CD14-positive monocyte (primary cell): Measurements from ENCODE around the gene SERPING1. TPM values are rescaled to one million over a fixed set of nuclear protein-coding genes. Genes with fewer than 3 reads are reported as not detected.

Experiments used
- DNase-seq, 3 donors: peaks; one replicate each; pipeline ENCODE4 v3.0.0-alpha.2; 2011 to 2022
- H2AFZ ChIP-seq: 2 replicates; pipeline ENCODE4 v1.6.0; 2012; ENCODE audit warnings: mild to moderate bottlenecking, low read depth, low read length, inconsistent platforms; ENCODE audit not compliant: insufficient read depth, poor library complexity, severe bottlenecking
- H3K27ac ChIP-seq, 2 donors: 1 replicate in 1 of 2; 2 replicates in 1 of 2; pipeline ENCODE4 v1.5.1; 2012 to 2013; ENCODE audit warnings: low read length in 2 of 2, control low read depth in 1 of 2, inconsistent platforms in 1 of 2, low read depth in 1 of 2, mild to moderate bottlenecking in 1 of 2
- H3K27me3 ChIP-seq, 2 donors: one replicate each; pipeline versions ENCODE4 v1.6.0 to v1.6.1; 2011 to 2013; ENCODE audit warnings: low read length in 2 of 2; ENCODE audit not compliant: control insufficient read depth in 2 of 2, insufficient read depth in 2 of 2
- H3K36me3 ChIP-seq, 2 donors: replicated peaks in 1 of 2; 1 replicate in 1 of 2; 2 replicates in 1 of 2; pipeline versions ENCODE4 v1.5.1 to v1.6.1; 2012 to 2013; ENCODE audit warnings: low read length in 2 of 2, control low read depth in 1 of 2, inconsistent platforms in 1 of 2, mild to moderate bottlenecking in 1 of 2; ENCODE audit not compliant: insufficient read depth in 2 of 2, control insufficient read depth in 1 of 2
- H3K4me1 ChIP-seq, 2 donors: 1 replicate in 1 of 2; 2 replicates in 1 of 2; pipeline versions ENCODE4 v1.5.1 to v1.6.1; 2012 to 2013; ENCODE audit warnings: low read length in 2 of 2, control low read depth in 1 of 2, inconsistent platforms in 1 of 2, mild to moderate bottlenecking in 1 of 2, moderate library complexity in 1 of 2; ENCODE audit not compliant: insufficient read depth in 2 of 2, control insufficient read depth in 1 of 2
- H3K4me2 ChIP-seq: replicated peaks from 2 replicates; pipeline ENCODE3; 2012; ENCODE audit warnings: low read length, moderate library complexity, mild to moderate bottlenecking; ENCODE audit not compliant: poor library complexity, severe bottlenecking; ENCODE audit errors: extremely low read depth
- H3K4me3 ChIP-seq, 3 experiments: fragments of 200-600 bp in 1 of 3; sonication (generic) in 1 of 3; replicated peaks in 1 of 3; 1 replicate in 2 of 3; 2 replicates in 1 of 3; pipeline ENCODE4 v1.5.1; 2011 to 2013; ENCODE audit warnings: low read length in 3 of 3, mild to moderate bottlenecking in 3 of 3, control low read depth in 2 of 3, low read depth in 2 of 3, inconsistent platforms in 1 of 3, moderate library complexity in 1 of 3
- H3K79me2 ChIP-seq: 2 replicates; pipeline ENCODE4 v1.6.0; 2012; ENCODE audit warnings: mild to moderate bottlenecking, control low read depth, inconsistent platforms, low read length, moderate library complexity; ENCODE audit not compliant: insufficient read depth
- H3K9ac ChIP-seq: 2 replicates; pipeline ENCODE4 v1.6.0; 2017; ENCODE audit warnings: low read length, mild to moderate bottlenecking; ENCODE audit not compliant: insufficient read depth, poor library complexity, severe bottlenecking
- H3K9me3 ChIP-seq, 2 donors: replicated peaks in 1 of 2; 1 replicate in 1 of 2; 2 replicates in 1 of 2; pipeline versions ENCODE4 v1.5.1 to v1.6.1; 2012 to 2013; ENCODE audit warnings: low read length in 2 of 2, control low read depth in 1 of 2; ENCODE audit not compliant: control insufficient read depth in 1 of 2, insufficient read depth in 1 of 2
- H4K20me1 ChIP-seq: 2 replicates; pipeline ENCODE4 v1.6.0; 2012; ENCODE audit warnings: mild to moderate bottlenecking, low read length, control low read depth, moderate library complexity; ENCODE audit not compliant: insufficient read depth
- H3K27ac Mint-ChIP-seq, 7 donors: one replicate each; pipeline ENCODE4 v1.8.0; 2020; ENCODE audit warnings: mild to moderate bottlenecking in 7 of 7, mixed read lengths in 7 of 7, moderate library complexity in 6 of 7, inconsistent platforms in 2 of 7
- H3K27me3 Mint-ChIP-seq, 3 donors: one replicate each; pipeline ENCODE4 v1.8.0; 2021 to 2022; ENCODE audit warnings: low read depth in 3 of 3, mild to moderate bottlenecking in 3 of 3, mixed read lengths in 3 of 3, moderate library complexity in 3 of 3, inconsistent platforms in 1 of 3
- H3K36me3 Mint-ChIP-seq, 2 donors: one replicate each; pipeline ENCODE4 v1.8.0; 2020; ENCODE audit warnings: mixed read lengths in 2 of 2, inconsistent platforms in 1 of 2, mild to moderate bottlenecking in 1 of 2
- H3K4me1 Mint-ChIP-seq: one replicate; pipeline ENCODE4 v1.8.0; 2020; ENCODE audit warnings: mild to moderate bottlenecking, mixed read lengths
- H3K4me3 Mint-ChIP-seq, 2 donors: one replicate each; pipeline ENCODE4 v1.8.0; 2020; ENCODE audit warnings: mild to moderate bottlenecking in 2 of 2, mixed read lengths in 2 of 2, moderate library complexity in 1 of 2
- H3K9me3 Mint-ChIP-seq, 7 donors: one replicate each; pipeline ENCODE4 v1.8.0; 2020 to 2022; ENCODE audit warnings: mixed read lengths in 7 of 7, mild to moderate bottlenecking in 6 of 7, moderate library complexity in 6 of 7, inconsistent platforms in 2 of 7
- WGBS: methylation state at CpG from one replicate; pipeline ENCODE4 v1.1.5; 2013; ENCODE audit warnings: missing lambda C conversion rate; ENCODE audit not compliant: insufficient coverage; 5-methylcytosine and 5-hydroxymethylcytosine counted together
- intact Hi-C, 2 donors: fragments of 100-400 bp; cut with micrococcal nuclease; formaldehyde crosslinking; loops; one replicate each; pipeline versions ENCODE4 v1.15.0 to v1.15.1; 2023
- polyA plus RNA-seq, 3 donors: library from polyadenylated mRNA; depleted of rRNA in 1 of 3; unstranded in 2 of 3; stranded (reverse) in 1 of 3; fragments of 300-500 nt in 2 of 3; fragments of >200 nt in 1 of 3; fragmentation: Illumina TruSeq in 2 of 3; gene quantifications; 1 replicate in 2 of 3; 2 replicates in 1 of 3; pipeline ENCODE4 v1.2.3, GENCODE V29; 2012 to 2021
- TF ChIP-seq, protein P1 (sequence below): fragments of 200-600 bp; IDR thresholded peaks from one replicate; pipeline ENCODE4 v1.8.0; 2022; ENCODE audit warnings: antibody characterized with exemption, mild to moderate bottlenecking

SERPING1 gene
- polyA plus RNA-seq, 3 donors = 7.3 to 10.8 (median 8.5) TPM

DNA sequence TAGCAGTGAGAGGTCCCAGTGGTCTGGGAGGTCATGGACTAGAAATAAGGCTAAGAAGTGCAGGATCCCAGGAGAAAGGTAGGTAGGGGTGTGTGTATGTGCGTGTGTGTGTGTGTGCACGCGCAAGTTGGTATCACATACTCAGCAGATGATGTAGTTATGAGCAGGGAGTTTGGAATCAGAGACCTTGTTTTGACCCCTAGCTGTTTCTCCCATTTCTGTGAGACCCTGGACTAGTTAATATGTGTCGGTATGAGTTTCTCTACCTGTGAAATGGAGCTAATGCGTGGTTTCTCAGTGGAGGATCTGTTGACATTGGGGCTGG is 1.3 kb downstream of the SERPING1 start:
- TF ChIP-seq, protein P1, sequence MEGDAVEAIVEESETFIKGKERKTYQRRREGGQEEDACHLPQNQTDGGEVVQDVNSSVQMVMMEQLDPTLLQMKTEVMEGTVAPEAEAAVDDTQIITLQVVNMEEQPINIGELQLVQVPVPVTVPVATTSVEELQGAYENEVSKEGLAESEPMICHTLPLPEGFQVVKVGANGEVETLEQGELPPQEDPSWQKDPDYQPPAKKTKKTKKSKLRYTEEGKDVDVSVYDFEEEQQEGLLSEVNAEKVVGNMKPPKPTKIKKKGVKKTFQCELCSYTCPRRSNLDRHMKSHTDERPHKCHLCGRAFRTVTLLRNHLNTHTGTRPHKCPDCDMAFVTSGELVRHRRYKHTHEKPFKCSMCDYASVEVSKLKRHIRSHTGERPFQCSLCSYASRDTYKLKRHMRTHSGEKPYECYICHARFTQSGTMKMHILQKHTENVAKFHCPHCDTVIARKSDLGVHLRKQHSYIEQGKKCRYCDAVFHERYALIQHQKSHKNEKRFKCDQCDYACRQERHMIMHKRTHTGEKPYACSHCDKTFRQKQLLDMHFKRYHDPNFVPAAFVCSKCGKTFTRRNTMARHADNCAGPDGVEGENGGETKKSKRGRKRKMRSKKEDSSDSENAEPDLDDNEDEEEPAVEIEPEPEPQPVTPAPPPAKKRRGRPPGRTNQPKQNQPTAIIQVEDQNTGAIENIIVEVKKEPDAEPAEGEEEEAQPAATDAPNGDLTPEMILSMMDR = no peak
- Mint-ChIP-seq H3K4me3 (peak overlapping the region; percentile 82 to 91), H3K27me3 (peaks cover 0 to 6% (median 2%) of the 10 kb centered on the region in 3 donors), H3K27ac (no peak overlapping the region), H3K4me1 (peaks cover 21% of the 10 kb centered on the region), H3K36me3 (no peaks in the 10 kb centered on the region), H3K9me3 (no peaks in the 10 kb centered on the region)
- Histone ChIP-seq H3K36me3 (no peaks in the 10 kb centered on the region), H3K4me3 (peak overlapping the region in 2 of 3 experiments; percentile 44 to 75), H3K9ac (peak overlapping the region; percentile 58), H3K9me3 (no peaks in the 10 kb centered on the region), H2AFZ (peak overlapping the region; percentile 87), H3K27me3 (no peaks in the 10 kb centered on the region), H3K27ac (no peak overlapping the region), H3K79me2 (no peaks in the 10 kb centered on the region), H4K20me1 (no peaks in the 10 kb centered on the region), H3K4me1 (peaks cover 9 to 18% of the 10 kb centered on the region in 2 donors), H3K4me2 (peak overlapping the region; percentile 88)
- 63% methylated on average over 5 of the region's 5 CpGs for WGBS
- DNase-seq = no peak
- intact Hi-C loops = no loop called here

DNA sequence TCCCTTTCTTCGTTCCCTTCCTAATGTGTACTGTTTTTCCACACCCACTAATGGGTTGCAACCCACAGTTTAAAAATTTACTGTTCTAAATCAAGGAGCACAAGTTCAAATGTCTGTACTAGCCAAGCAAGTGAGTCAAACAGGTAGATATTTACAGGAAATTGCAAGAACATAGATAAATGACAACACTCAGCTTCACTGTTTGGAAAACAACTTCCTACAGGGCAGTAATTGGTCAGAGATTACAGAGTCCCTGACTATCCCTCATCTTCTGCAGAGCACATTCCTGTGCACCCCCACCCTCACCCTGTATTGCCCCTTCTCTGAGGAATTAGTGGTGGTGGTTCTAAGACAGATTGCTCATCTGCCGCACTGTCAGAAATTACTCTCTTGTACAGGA is 1.9 kb downstream of the SERPING1 start:
- Histone ChIP-seq H3K4me1 (peaks cover 9 to 18% of the 10 kb centered on the region in 2 donors), H3K27me3 (no peaks in the 10 kb centered on the region), H3K4me3 (no peak overlapping the region), H3K9me3 (no peaks in the 10 kb centered on the region), H2AFZ (no peak overlapping the region), H3K36me3 (no peaks in the 10 kb centered on the region), H3K27ac (no peak overlapping the region), H3K4me2 (peak overlapping the region; percentile 11), H3K79me2 (no peaks in the 10 kb centered on the region), H3K9ac (no peak overlapping the region), H4K20me1 (no peaks in the 10 kb centered on the region)
- TF ChIP-seq, protein P1 = no peak
- H3K9me3 Mint-ChIP-seq = no peaks in the 10 kb centered on the region
- H3K4me3 Mint-ChIP-seq = peak overlapping the region in 1 of 2 donors; percentile 91
- DNase-seq = no peak
- intact Hi-C loops = no loop called here
- no CpG with 5 or more reads among the region's 2 CpGs for WGBS
- peaks cover 26% of the 10 kb centered on the region for H3K4me1 Mint-ChIP-seq
- H3K36me3 Mint-ChIP-seq = no peaks in the 10 kb centered on the region
- peaks cover 1 to 6% (median 2%) of the 10 kb centered on the region in 3 donors for H3K27me3 Mint-ChIP-seq
- peak overlapping the region in 1 of 7 donors; percentile 16 for H3K27ac Mint-ChIP-seq
